Caco-2 (cell line): ENCODE measurements around the gene AUTS2. TPM values are rescaled to one million over a fixed set of nuclear protein-coding genes. Genes with fewer than 3 reads are reported as not detected.

Source experiments
- BruUV-seq: library from RNA; stranded (reverse); fragments of 400-500 nt; replicated peaks from 2 replicates; lab custom pipeline; 2021; lab: Mats Ljungman, UMichigan
- CTCF ChIA-PET: fragments of 300-600 bp; sonication (Branson Sonifier 250); formaldehyde crosslinking; loops from one replicate; lab custom pipeline; 2022; ENCODE audit warnings: antibody characterized with exemption; lab: Charles Lee
- POLR2A ChIA-PET: fragments of 300-600 bp; sonication (Branson Sonifier 250); formaldehyde crosslinking; loops from one replicate; lab custom pipeline; 2022; ENCODE audit warnings: antibody characterized with exemption; lab: Charles Lee
- DNase-seq, 2 experiments: peaks; one replicate each; pipeline versions ENCODE4 v3.0.0 to v3.0.0-alpha.2; 2020 to 2022
- H3K27me3 ChIP-seq: replicated peaks from 2 replicates; pipeline ENCODE4 v1.6.0; 2011; ENCODE audit warnings: low read length; ENCODE audit not compliant: control insufficient read depth, insufficient read depth
- H3K36me3 ChIP-seq: 2 replicates; pipeline ENCODE4 v1.5.1; 2011; ENCODE audit warnings: low read length; ENCODE audit not compliant: control insufficient read depth, insufficient read depth
- H3K4me1 ChIP-seq: fragments of 250-450 bp; sonication (Bioruptor Pico); 2 replicates; pipeline ENCODE4 v1.5.1; 2020; ENCODE audit warnings: mild to moderate bottlenecking
- H3K4me3 ChIP-seq: 2 replicates; pipeline ENCODE4 v1.5.1; 2011; ENCODE audit warnings: low read depth, mild to moderate bottlenecking, control low read depth, low read length
- H3K9me3 ChIP-seq: fragments of 250-450 bp; sonication (Bioruptor Pico); 2 replicates; pipeline ENCODE4 v1.5.1; 2020; ENCODE audit warnings: mild to moderate bottlenecking, moderate library complexity
- H3K27ac Mint-ChIP-seq: one replicate; pipeline ENCODE4 v1.8.0; 2022; ENCODE audit warnings: mixed read lengths; ENCODE audit not compliant: unreplicated experiment
- H3K27me3 Mint-ChIP-seq: one replicate; pipeline ENCODE4 v1.8.0; 2022; ENCODE audit warnings: mixed read lengths; ENCODE audit not compliant: insufficient read depth, unreplicated experiment
- H3K36me3 Mint-ChIP-seq: one replicate; pipeline ENCODE4 v1.8.0; 2022; ENCODE audit warnings: mild to moderate bottlenecking, mixed read lengths; ENCODE audit not compliant: insufficient read depth, unreplicated experiment
- H3K4me1 Mint-ChIP-seq: one replicate; pipeline ENCODE4 v1.8.0; 2022; ENCODE audit warnings: low read depth, mixed read lengths; ENCODE audit not compliant: unreplicated experiment
- H3K4me3 Mint-ChIP-seq: one replicate; pipeline ENCODE4 v1.8.0; 2022; ENCODE audit warnings: mild to moderate bottlenecking, moderate library complexity, mixed read lengths; ENCODE audit not compliant: unreplicated experiment
- H3K9me3 Mint-ChIP-seq: one replicate; pipeline ENCODE4 v1.8.0; 2022; ENCODE audit warnings: mixed read lengths; ENCODE audit not compliant: unreplicated experiment
- CTCF ChIP-seq, 2 experiments: fragments of 200-600 bp in 1 of 2; IDR thresholded peaks; 1 replicate in 1 of 2; 2 replicates in 1 of 2; pipeline versions ENCODE4 v1.5.1 to v1.8.0; 2011 to 2022; ENCODE audit warnings: antibody characterized with exemption in 1 of 2, control low read depth in 1 of 2, inconsistent platforms in 1 of 2, low read depth in 1 of 2, low read length in 1 of 2, mild to moderate bottlenecking in 1 of 2, moderate library complexity in 1 of 2; ENCODE audit not compliant: insufficient read depth in 1 of 2, severe bottlenecking in 1 of 2, unreplicated experiment in 1 of 2
- intact Hi-C: fragments of 100-400 bp; cut with micrococcal nuclease; formaldehyde crosslinking; loops from one replicate; pipeline ENCODE4 v1.10.0; 2022; ENCODE audit not compliant: unreplicated experiment
- total RNA-seq: library from RNA; stranded (reverse); gene quantifications from 2 replicates; pipeline ENCODE4 v1.2.3, GENCODE V29; 2022

Gene AUTS2
- total RNA-seq, 1 experiment from 2014 or later, result 37.1 TPM

DNA sequence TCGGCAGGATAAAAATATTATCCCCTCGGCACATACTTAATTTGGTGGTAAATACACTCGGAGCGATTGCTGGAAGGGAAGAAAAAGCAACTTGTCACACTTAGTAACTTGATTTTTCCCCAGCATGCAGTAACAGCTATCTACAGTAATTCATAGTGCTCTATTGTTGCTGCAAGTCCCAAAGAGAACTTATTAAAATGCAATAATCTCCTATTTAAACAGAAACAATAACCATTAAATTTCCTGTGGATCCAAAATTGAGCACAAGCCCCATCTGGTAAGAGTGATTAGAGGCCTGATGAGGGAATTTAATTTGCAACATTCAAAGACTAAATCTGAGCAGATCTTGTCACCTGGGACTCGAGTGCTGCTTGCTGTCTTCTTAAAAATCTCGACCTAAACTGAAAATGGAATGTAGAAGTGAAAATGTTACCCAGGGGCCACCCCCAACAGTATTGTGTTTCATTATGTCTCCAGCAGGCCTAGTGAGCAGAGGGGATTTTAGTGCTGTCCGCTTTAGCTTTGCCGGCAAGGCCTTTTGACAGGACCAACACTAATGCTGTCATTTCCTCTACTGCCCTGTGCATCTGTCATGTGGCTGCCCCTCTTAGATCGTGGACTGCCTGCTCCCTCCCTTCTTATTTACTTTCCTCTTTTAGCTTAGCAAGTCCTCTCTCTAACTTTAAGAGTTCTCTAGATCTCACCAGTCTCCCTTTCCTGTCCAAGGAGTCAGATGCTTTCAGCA lies 639.7 kb downstream of the AUTS2 start:
- no peaks in the 10 kb centered on the region for H3K36me3 Mint-ChIP-seq
- H3K9me3 Mint-ChIP-seq, result peaks cover 6% of the 10 kb centered on the region
- CTCF ChIA-PET, result no interaction called here
- Histone ChIP-seq H3K27me3 (no peaks in the 10 kb centered on the region), H3K4me3 (no peak overlapping the region), H3K9me3 (no peaks in the 10 kb centered on the region), H3K36me3 (no peaks in the 10 kb centered on the region), H3K4me1 (peaks cover 5% of the 10 kb centered on the region; the same call in 1 of the 2 replicates)
- H3K27me3 Mint-ChIP-seq, result no peaks in the 10 kb centered on the region
- no peak for TF ChIP-seq CTCF (IDR thresholded peaks at IDR 0.05; ENCODE audit: insufficient read depth in 1 of 2, low read depth in 1 of 2, low read length in 1 of 2, severe bottlenecking in 1 of 2, unreplicated experiment in 1 of 2)
- POLR2A ChIA-PET, result interaction anchor here (0.5 kb wide), 1 partner anchor 148 kb away, joined by 4 read pairs; no protein-coding TSS in a partner anchor
- peaks cover 7% of the 10 kb centered on the region for H3K4me1 Mint-ChIP-seq
- BruUV-seq, result no TSS peak
- intact Hi-C loops, result no loop called here
- DNase-seq, result no peak
- H3K27ac Mint-ChIP-seq, result no peak overlapping the region
- no peak overlapping the region for H3K4me3 Mint-ChIP-seq

DNA sequence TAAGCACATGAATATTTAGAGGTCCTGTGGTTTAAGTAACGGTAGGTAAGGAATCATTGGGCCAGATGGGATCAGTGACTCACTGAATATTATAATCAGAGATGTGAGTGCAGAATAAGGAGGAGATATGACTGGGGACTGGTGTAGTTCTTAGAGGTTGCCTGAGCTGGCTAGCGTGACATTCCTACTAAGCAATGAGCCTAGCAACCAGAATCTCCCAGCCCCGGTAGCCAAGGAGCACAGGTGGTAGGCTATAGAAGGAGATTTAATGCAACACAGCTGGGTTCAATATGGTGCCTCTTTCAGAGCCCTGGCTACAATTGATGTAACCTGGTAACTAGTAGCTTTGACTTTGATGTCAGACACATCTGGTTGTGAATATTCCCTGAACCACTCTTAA lies 641.6 kb downstream of the AUTS2 start:
- H3K36me3 ChIP-seq, result no peaks in the 10 kb centered on the region
- CTCF ChIA-PET, result no interaction called here
- no peaks in the 10 kb centered on the region for H3K27me3 ChIP-seq
- DNase-seq, result no peak
- peaks cover 7% of the 10 kb centered on the region for H3K4me1 Mint-ChIP-seq
- no peaks in the 10 kb centered on the region for H3K9me3 Mint-ChIP-seq
- intact Hi-C loops, result no loop called here
- H3K27me3 Mint-ChIP-seq, result no peaks in the 10 kb centered on the region
- H3K4me3 ChIP-seq, result no peak overlapping the region
- POLR2A ChIA-PET, result no interaction called here
- H3K36me3 Mint-ChIP-seq, result no peaks in the 10 kb centered on the region
- H3K9me3 ChIP-seq, result no peaks in the 10 kb centered on the region
- TF ChIP-seq CTCF (IDR thresholded peaks at IDR 0.05; ENCODE audit: insufficient read depth in 1 of 2, low read depth in 1 of 2, low read length in 1 of 2, severe bottlenecking in 1 of 2, unreplicated experiment in 1 of 2), result no peak
- no TSS peak for BruUV-seq
- no peak overlapping the region for H3K27ac Mint-ChIP-seq
- H3K4me3 Mint-ChIP-seq, result no peak overlapping the region
- H3K4me1 ChIP-seq, result no peaks in the 10 kb centered on the region

GRCh38 chr7:70240873-70241272 lies 642.6 kb downstream of the AUTS2 start:
- Histone ChIP-seq H3K9me3 (0 out of 2 replicates have a peak, but pooled peaks cover 2% of the 10 kb centered on the region), H3K4me3 (no peak overlapping the region), H3K4me1 (no peaks in the 10 kb centered on the region), H3K27me3 (no peaks in the 10 kb centered on the region), H3K36me3 (no peaks in the 10 kb centered on the region)
- intact Hi-C loops, result no loop called here
- no TSS peak for BruUV-seq
- TF ChIP-seq CTCF (IDR thresholded peaks at IDR 0.05; ENCODE audit: insufficient read depth in 1 of 2, low read depth in 1 of 2, low read length in 1 of 2, severe bottlenecking in 1 of 2, unreplicated experiment in 1 of 2), result no peak
- ChIA-PET CTCF (no interaction called here), POLR2A (no interaction called here)
- H3K4me1 Mint-ChIP-seq, result peaks cover 7% of the 10 kb centered on the region
- DNase-seq, result no peak
- no peaks in the 10 kb centered on the region for H3K9me3 Mint-ChIP-seq
- H3K27me3 Mint-ChIP-seq, result no peaks in the 10 kb centered on the region
- H3K36me3 Mint-ChIP-seq, result no peaks in the 10 kb centered on the region
- H3K4me3 Mint-ChIP-seq, result no peak overlapping the region
- H3K27ac Mint-ChIP-seq, result no peak overlapping the region
